ENCODE results near the gene MYO15A. TPM values are rescaled to one million over a fixed set of nuclear protein-coding genes. Genes with fewer than 3 reads are reported as not detected.

MYO15A gene
- total RNA-seq, 1 experiment from 2014 or later: 0.28 TPM

DNA sequence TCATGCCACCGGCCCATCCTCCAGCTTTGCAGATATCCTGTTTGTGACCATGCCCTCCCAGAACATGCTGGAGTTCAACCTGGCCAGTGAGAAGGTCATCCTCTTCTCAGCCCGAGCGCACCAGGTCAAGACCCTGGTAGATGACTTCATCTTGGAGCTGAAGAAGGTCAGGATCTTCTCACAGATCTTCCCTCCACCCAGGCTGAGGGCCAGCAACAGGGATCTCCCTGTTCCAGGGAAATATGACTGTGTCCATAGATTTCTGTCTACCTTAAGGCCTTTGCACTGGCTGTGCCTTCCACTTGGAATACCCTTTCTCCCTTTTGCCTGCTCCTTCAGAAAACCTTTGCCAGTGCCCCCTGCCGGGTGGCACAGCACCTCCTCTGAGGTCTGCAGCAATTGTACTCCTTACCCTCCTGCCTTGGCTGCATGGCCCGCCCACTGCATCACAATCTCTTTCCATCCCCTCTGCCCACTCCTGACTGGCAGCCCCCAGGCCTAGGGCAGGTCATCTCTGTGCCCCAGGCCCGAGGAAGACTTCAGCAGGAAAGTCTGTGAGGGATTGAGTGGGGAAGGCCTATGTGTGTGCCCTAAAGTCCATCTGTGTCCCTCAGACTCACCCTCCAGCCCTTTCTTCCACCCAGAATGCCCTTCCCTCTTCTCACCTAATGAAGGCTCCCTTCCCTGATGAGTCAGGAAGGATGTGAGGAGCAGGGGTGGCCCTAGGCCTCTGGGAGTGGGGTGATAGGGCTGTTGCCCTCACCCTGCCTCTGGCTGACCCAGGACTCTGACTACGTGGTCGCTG is 47.8 kb downstream of the MYO15A start:
- intact Hi-C loops (cut with micrococcal nuclease; ENCODE audit: unreplicated experiment): no loop called here
- ChIA-PET POLR2A (ENCODE audit: low non-redundant PET) (interaction anchor here (0.6 kb wide), 1 partner anchor 19 kb away, joined by 6 read pairs; no protein-coding TSS in a partner anchor), CTCF (interaction anchor here (0.7 kb wide), 1 partner anchor 271 kb away, joined by 3 read pairs; no protein-coding TSS in a partner anchor)
- no peaks in the 10 kb centered on the region for H3K36me3 ChIP-seq (ENCODE audit: insufficient read depth, low read length, poor library complexity, severe bottlenecking)
- no TSS peak for BruUV-seq (replicated peaks)
- H3K27ac ChIP-seq (ENCODE audit: low read depth, low read length, poor library complexity, severe bottlenecking): no peak overlapping the region
- no peak for TF ChIP-seq EZH2 (IDR thresholded peaks at IDR 0.05; ENCODE audit: borderline replicate concordance, low read depth, low read length, poor library complexity, severe bottlenecking)
- TF ChIP-seq CTCF (conservative IDR thresholded peaks at IDR 0.05; ENCODE audit: low read depth, low read length): no peak
- no peak overlapping the region for H3K4me3 ChIP-seq (ENCODE audit: low read depth, low read length, poor library complexity, severe bottlenecking)
- no peaks in the 10 kb centered on the region for H3K27me3 ChIP-seq (replicated peaks; ENCODE audit: insufficient read depth, low read depth, low read length, poor library complexity)
- no peaks in the 10 kb centered on the region for H3K9me3 ChIP-seq (ENCODE audit: low read depth, low read length, poor library complexity, severe bottlenecking)
- peaks cover 12% of the 10 kb centered on the region for H3K4me1 ChIP-seq (ENCODE audit: insufficient read depth, low read length, poor library complexity, severe bottlenecking)
- no peak for DNase-seq (ENCODE audit: low spot score)

DNA sequence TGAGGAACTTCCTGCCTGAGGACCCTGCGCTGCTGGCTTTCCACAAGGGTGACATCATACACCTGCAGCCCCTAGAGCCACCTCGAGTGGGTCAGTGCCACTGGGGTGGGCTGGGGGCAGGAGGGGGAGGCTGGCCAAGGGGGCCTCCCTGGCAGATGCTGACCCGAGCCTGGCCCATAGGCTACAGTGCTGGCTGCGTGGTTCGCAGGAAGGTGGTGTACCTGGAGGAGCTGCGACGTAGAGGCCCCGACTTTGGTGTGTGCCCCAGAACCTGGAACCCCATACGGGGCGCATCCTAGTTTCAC is 48.4 kb downstream of the MYO15A start:
- no peak overlapping the region for H3K4me3 ChIP-seq (ENCODE audit: low read depth, low read length, poor library complexity, severe bottlenecking)
- no TSS peak for BruUV-seq (replicated peaks)
- H3K4me1 ChIP-seq (ENCODE audit: insufficient read depth, low read length, poor library complexity, severe bottlenecking): peaks cover 12% of the 10 kb centered on the region
- TF ChIP-seq EZH2 (IDR thresholded peaks at IDR 0.05; ENCODE audit: borderline replicate concordance, low read depth, low read length, poor library complexity, severe bottlenecking): no peak
- TF ChIP-seq CTCF (conservative IDR thresholded peaks at IDR 0.05; ENCODE audit: low read depth, low read length): no peak
- no peaks in the 10 kb centered on the region for H3K9me3 ChIP-seq (ENCODE audit: low read depth, low read length, poor library complexity, severe bottlenecking)
- intact Hi-C loops (cut with micrococcal nuclease; ENCODE audit: unreplicated experiment): no loop called here
- ChIA-PET CTCF (no interaction called here), POLR2A (ENCODE audit: low non-redundant PET) (no interaction called here)
- no peak overlapping the region for H3K27ac ChIP-seq (ENCODE audit: low read depth, low read length, poor library complexity, severe bottlenecking)
- no peaks in the 10 kb centered on the region for H3K27me3 ChIP-seq (replicated peaks; ENCODE audit: insufficient read depth, low read depth, low read length, poor library complexity)
- H3K36me3 ChIP-seq (ENCODE audit: insufficient read depth, low read length, poor library complexity, severe bottlenecking): no peaks in the 10 kb centered on the region
- DNase-seq (ENCODE audit: low spot score): no peak

DNA sequence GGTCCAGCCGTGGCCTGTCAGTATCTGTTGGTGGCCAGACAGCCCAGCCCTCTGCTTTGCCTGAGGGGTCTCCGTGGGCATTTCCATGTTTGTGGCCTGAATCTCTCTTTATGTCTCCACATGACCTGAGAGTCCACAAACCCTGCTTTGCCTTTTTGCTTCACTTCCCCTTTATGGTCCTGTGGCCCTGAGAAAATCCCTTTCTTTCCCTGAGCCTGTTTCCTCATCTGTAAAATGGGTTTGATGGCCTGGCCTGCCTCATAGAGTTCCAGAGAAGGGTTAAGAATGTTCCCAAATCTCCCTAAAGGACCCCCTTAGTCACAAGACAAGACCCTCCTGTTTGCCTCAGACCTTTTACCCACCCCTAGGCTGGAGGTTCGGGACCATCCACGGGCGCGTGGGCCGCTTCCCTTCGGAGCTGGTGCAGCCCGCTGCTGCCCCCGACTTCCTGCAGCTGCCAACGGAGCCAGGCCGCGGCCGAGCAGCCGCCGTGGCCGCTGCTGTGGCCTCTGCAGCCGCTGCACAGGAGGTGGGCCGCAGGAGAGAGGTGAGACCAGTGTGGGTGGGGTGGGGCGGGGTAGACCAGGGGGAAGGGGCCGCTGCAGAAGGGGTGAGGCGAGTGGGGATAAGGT is 48.9 kb downstream of the MYO15A start:
- H3K9me3 ChIP-seq (ENCODE audit: low read depth, low read length, poor library complexity, severe bottlenecking): no peaks in the 10 kb centered on the region
- H3K4me3 ChIP-seq (ENCODE audit: low read depth, low read length, poor library complexity, severe bottlenecking): no peak overlapping the region
- no TSS peak for BruUV-seq (replicated peaks)
- ChIA-PET POLR2A (ENCODE audit: low non-redundant PET) (no interaction called here), CTCF (no interaction called here)
- TF ChIP-seq EZH2 (IDR thresholded peaks at IDR 0.05; ENCODE audit: borderline replicate concordance, low read depth, low read length, poor library complexity, severe bottlenecking) (no peak), CTCF (conservative IDR thresholded peaks at IDR 0.05; ENCODE audit: low read depth, low read length) (no peak)
- H3K27me3 ChIP-seq (replicated peaks; ENCODE audit: insufficient read depth, low read depth, low read length, poor library complexity): no peaks in the 10 kb centered on the region
- peaks cover 12% of the 10 kb centered on the region for H3K4me1 ChIP-seq (ENCODE audit: insufficient read depth, low read length, poor library complexity, severe bottlenecking)
- no peak overlapping the region for H3K27ac ChIP-seq (ENCODE audit: low read depth, low read length, poor library complexity, severe bottlenecking)
- H3K36me3 ChIP-seq (ENCODE audit: insufficient read depth, low read length, poor library complexity, severe bottlenecking): no peaks in the 10 kb centered on the region
- intact Hi-C loops (cut with micrococcal nuclease; ENCODE audit: unreplicated experiment): no loop called here
- DNase-seq (ENCODE audit: low spot score): no peak
